Muscle layer of duodenum (tissue), 2 donors: ENCODE data around the gene VPS13D.

Source experiments
- H3K27ac ChIP-seq: one replicate; pipeline ENCODE4 v1.7.0; 2013; ENCODE audit warnings: mild to moderate bottlenecking, low read length
- H3K27me3 ChIP-seq: one replicate; pipeline ENCODE4 v1.7.0; 2013; ENCODE audit warnings: low read depth, mild to moderate bottlenecking, control low read depth, low read length
- H3K36me3 ChIP-seq, 2 donors: one replicate each; pipeline ENCODE4 v1.7.0; 2013; ENCODE audit warnings: low read length in 2 of 2, control low read depth in 1 of 2, mild to moderate bottlenecking in 1 of 2; ENCODE audit not compliant: insufficient read depth in 2 of 2, control insufficient read depth in 1 of 2
- H3K4me1 ChIP-seq, 2 donors: one replicate each; pipeline ENCODE4 v1.7.0; 2013; ENCODE audit warnings: low read length in 2 of 2, mild to moderate bottlenecking in 2 of 2, control low read depth in 1 of 2, moderate library complexity in 1 of 2; ENCODE audit not compliant: insufficient read depth in 2 of 2, control insufficient read depth in 1 of 2
- H3K4me3 ChIP-seq, 2 donors: one replicate each; pipeline ENCODE4 v1.7.0; 2013; ENCODE audit warnings: low read length in 2 of 2, low read depth in 1 of 2, mild to moderate bottlenecking in 1 of 2
- H3K9me3 ChIP-seq, 2 donors: one replicate each; pipeline ENCODE4 v1.7.0; 2013; ENCODE audit warnings: low read length in 2 of 2, control low read depth in 1 of 2, mild to moderate bottlenecking in 1 of 2; ENCODE audit not compliant: control insufficient read depth in 1 of 2
- donor health status: healthy.

VPS13D gene

GRCh38 chr1:12271033-12271432 lies 41.2 kb downstream of the VPS13D start:
- no peaks in the 10 kb centered on the region for H3K27me3 ChIP-seq
- H3K9me3 ChIP-seq, result no peaks in the 10 kb centered on the region
- no peak overlapping the region for H3K4me3 ChIP-seq
- peaks cover 54 to 76% of the 10 kb centered on the region in 2 donors for H3K36me3 ChIP-seq
- no peaks in the 10 kb centered on the region for H3K4me1 ChIP-seq
- no peak overlapping the region for H3K27ac ChIP-seq

- Histone ChIP-seq H3K36me3 (peaks cover 62 to 78% of the 10 kb centered on the region in 2 donors), H3K27ac (no peak overlapping the region), H3K9me3 (no peaks in the 10 kb centered on the region)
These were observed 42.9 kb downstream of the VPS13D start for GRCh38 chr1:12272770-12273169.

GRCh38 chr1:12275370-12275769 lies 45.5 kb downstream of the VPS13D start:
- no peaks in the 10 kb centered on the region for H3K27me3 ChIP-seq
- H3K9me3 ChIP-seq, result no peaks in the 10 kb centered on the region
- H3K4me1 ChIP-seq, result no peaks in the 10 kb centered on the region
- H3K4me3 ChIP-seq, result no peak overlapping the region
- H3K27ac ChIP-seq, result no peak overlapping the region
- peaks cover 57 to 59% of the 10 kb centered on the region in 2 donors for H3K36me3 ChIP-seq

More at GRCh38 chr1:12272770-12273169, 42.9 kb downstream of the VPS13D start:
- Histone ChIP-seq H3K4me3 (no peak overlapping the region), H3K4me1 (no peaks in the 10 kb centered on the region), H3K27me3 (no peaks in the 10 kb centered on the region)

- Histone ChIP-seq H3K9me3 (no peaks in the 10 kb centered on the region), H3K4me1 (no peaks in the 10 kb centered on the region), H3K36me3 (peaks cover 51% of the 10 kb centered on the region in 2 donors), H3K27ac (no peak overlapping the region), H3K27me3 (no peaks in the 10 kb centered on the region), H3K4me3 (no peak overlapping the region)
These were observed 46.4 kb downstream of the VPS13D start for GRCh38 chr1:12276225-12276624.

- H3K27ac ChIP-seq, result no peak overlapping the region
- H3K9me3 ChIP-seq, result no peaks in the 10 kb centered on the region
- H3K4me1 ChIP-seq, result no peaks in the 10 kb centered on the region
- H3K36me3 ChIP-seq, result peaks cover 50 to 56% of the 10 kb centered on the region in 2 donors
- H3K4me3 ChIP-seq, result no peak overlapping the region
- no peaks in the 10 kb centered on the region for H3K27me3 ChIP-seq
These were observed 49.2 kb downstream of the VPS13D start for GRCh38 chr1:12279003-12279402.

GRCh38 chr1:12279728-12280464 lies 50.1 kb downstream of the VPS13D start:
- no peaks in the 10 kb centered on the region for H3K9me3 ChIP-seq
- no peak overlapping the region for H3K4me3 ChIP-seq
- H3K27ac ChIP-seq, result no peak overlapping the region
- H3K27me3 ChIP-seq, result no peaks in the 10 kb centered on the region
- no peaks in the 10 kb centered on the region for H3K4me1 ChIP-seq
- peaks cover 51 to 58% of the 10 kb centered on the region in 2 donors for H3K36me3 ChIP-seq

GRCh38 chr1:12282142-12282541 lies 52.3 kb downstream of the VPS13D start:
- no peaks in the 10 kb centered on the region for H3K27me3 ChIP-seq
- no peak overlapping the region for H3K27ac ChIP-seq
- H3K4me1 ChIP-seq, result no peaks in the 10 kb centered on the region
- H3K4me3 ChIP-seq, result no peak overlapping the region
- no peaks in the 10 kb centered on the region for H3K9me3 ChIP-seq
- H3K36me3 ChIP-seq, result peaks cover 39 to 44% of the 10 kb centered on the region in 2 donors

GRCh38 chr1:12284486-12284885 lies 54.7 kb downstream of the VPS13D start:
- H3K4me3 ChIP-seq, result no peak overlapping the region
- no peaks in the 10 kb centered on the region for H3K27me3 ChIP-seq
- no peaks in the 10 kb centered on the region for H3K4me1 ChIP-seq
- H3K36me3 ChIP-seq, result peaks cover 42% of the 10 kb centered on the region in 2 donors
- no peaks in the 10 kb centered on the region for H3K9me3 ChIP-seq
- no peak overlapping the region for H3K27ac ChIP-seq

- Histone ChIP-seq H3K4me3 (no peak overlapping the region), H3K27ac (no peak overlapping the region), H3K27me3 (no peaks in the 10 kb centered on the region), H3K4me1 (no peaks in the 10 kb centered on the region), H3K9me3 (no peaks in the 10 kb centered on the region), H3K36me3 (peaks cover 35 to 42% of the 10 kb centered on the region in 2 donors)
These were observed 55.8 kb downstream of the VPS13D start for GRCh38 chr1:12285496-12286143.

- no peaks in the 10 kb centered on the region for H3K4me1 ChIP-seq
- no peak overlapping the region for H3K27ac ChIP-seq
- H3K27me3 ChIP-seq, result no peaks in the 10 kb centered on the region
- H3K4me3 ChIP-seq, result no peak overlapping the region
- no peaks in the 10 kb centered on the region for H3K9me3 ChIP-seq
- peaks cover 35 to 49% of the 10 kb centered on the region in 2 donors for H3K36me3 ChIP-seq
These were observed 58.0 kb downstream of the VPS13D start for GRCh38 chr1:12287869-12288268.

- H3K27me3 ChIP-seq, result no peaks in the 10 kb centered on the region
- no peak overlapping the region for H3K27ac ChIP-seq
- peaks cover 34 to 54% of the 10 kb centered on the region in 2 donors for H3K36me3 ChIP-seq
- no peak overlapping the region for H3K4me3 ChIP-seq
- no peaks in the 10 kb centered on the region for H3K9me3 ChIP-seq
- H3K4me1 ChIP-seq, result no peaks in the 10 kb centered on the region
These were observed 61.0 kb downstream of the VPS13D start for GRCh38 chr1:12290828-12291227.
